ENCODE results near the gene ATP2B1.
A peak's percentile ranks its signal among the peaks of the same experiment; 100 is the strongest.

ATP2B1 gene

GRCh38 chr12:89673603-89674002 is 35.0 kb downstream of the ATP2B1 start:
- in situ Hi-C loops (cut with HindIII; ENCODE audit: low pct_ligation_motif_present, low sequenced_read_pairs): no loop called here
- no peak overlapping the region for H3K27ac ChIP-seq
- no peaks in the 10 kb centered on the region for H3K27me3 ChIP-seq (replicated peaks)
- H3K36me3 ChIP-seq (replicated peaks): no peaks in the 10 kb centered on the region
- H3K4me3 ChIP-seq (ENCODE audit: low read depth, low read length): no peak overlapping the region
- DNase-seq: no peak
- TF ChIP-seq CTCF (IDR thresholded peaks at IDR 0.05; ENCODE audit: low read depth, low read length, missing control alignments): no peak

GRCh38 chr12:89672589-89672979 is 36.1 kb downstream of the ATP2B1 start:
- TF ChIP-seq CTCF (IDR thresholded peaks at IDR 0.05; ENCODE audit: low read depth, low read length, missing control alignments): no peak
- in situ Hi-C loops (cut with HindIII; ENCODE audit: low pct_ligation_motif_present, low sequenced_read_pairs): no loop called here
- H3K27me3 ChIP-seq (replicated peaks): no peaks in the 10 kb centered on the region
- no peak overlapping the region for H3K4me3 ChIP-seq (ENCODE audit: low read depth, low read length)
- no peak overlapping the region for H3K27ac ChIP-seq
- H3K36me3 ChIP-seq (replicated peaks): no peaks in the 10 kb centered on the region
- DNase-seq: no peak

GRCh38 chr12:89671469-89671868 is 37.2 kb downstream of the ATP2B1 start:
- no peak for TF ChIP-seq CTCF (IDR thresholded peaks at IDR 0.05; ENCODE audit: low read depth, low read length, missing control alignments)
- Histone ChIP-seq H3K27me3 (replicated peaks) (no peaks in the 10 kb centered on the region), H3K4me3 (ENCODE audit: low read depth, low read length) (no peak overlapping the region), H3K27ac (no peak overlapping the region), H3K36me3 (replicated peaks) (no peaks in the 10 kb centered on the region)
- peak; percentile 45 for DNase-seq
- in situ Hi-C loops (cut with HindIII; ENCODE audit: low pct_ligation_motif_present, low sequenced_read_pairs): no loop called here

- no peak overlapping the region for H3K27ac ChIP-seq
Measured at GRCh38 chr12:89669197-89669596, 39.4 kb downstream of the ATP2B1 start.

GRCh38 chr12:89665556-89665955 is 43.1 kb downstream of the ATP2B1 start:
- H3K36me3 ChIP-seq (replicated peaks): no peaks in the 10 kb centered on the region
- H3K27ac ChIP-seq: no peak overlapping the region
- in situ Hi-C loops (cut with HindIII; ENCODE audit: low pct_ligation_motif_present, low sequenced_read_pairs): no loop called here
- DNase-seq: no peak
- H3K27me3 ChIP-seq (replicated peaks): no peaks in the 10 kb centered on the region
- H3K4me3 ChIP-seq (ENCODE audit: low read depth, low read length): no peak overlapping the region
- TF ChIP-seq CTCF (IDR thresholded peaks at IDR 0.05; ENCODE audit: low read depth, low read length, missing control alignments): no peak

More at GRCh38 chr12:89669197-89669596, 39.4 kb downstream of the ATP2B1 start:
- in situ Hi-C loops (cut with HindIII; ENCODE audit: low pct_ligation_motif_present, low sequenced_read_pairs): no loop called here
- Histone ChIP-seq H3K4me3 (ENCODE audit: low read depth, low read length) (no peak overlapping the region), H3K36me3 (replicated peaks) (no peaks in the 10 kb centered on the region), H3K27me3 (replicated peaks) (no peaks in the 10 kb centered on the region)
- DNase-seq: no peak
- no peak for TF ChIP-seq CTCF (IDR thresholded peaks at IDR 0.05; ENCODE audit: low read depth, low read length, missing control alignments)

GRCh38 chr12:89664441-89664840 is 44.2 kb downstream of the ATP2B1 start:
- no peaks in the 10 kb centered on the region for H3K27me3 ChIP-seq (replicated peaks)
- H3K27ac ChIP-seq: no peak overlapping the region
- TF ChIP-seq CTCF (IDR thresholded peaks at IDR 0.05; ENCODE audit: low read depth, low read length, missing control alignments): no peak
- no peak for DNase-seq
- H3K36me3 ChIP-seq (replicated peaks): no peaks in the 10 kb centered on the region
- in situ Hi-C loops (cut with HindIII; ENCODE audit: low pct_ligation_motif_present, low sequenced_read_pairs): no loop called here
- H3K4me3 ChIP-seq (ENCODE audit: low read depth, low read length): no peak overlapping the region

Data from brain microvascular endothelial cell (primary cell).